Activated naive CD8-positive, alpha-beta T cell treated with anti-CD3 and anti-CD28 coated beads, Interleukin-2, amount 50 U/mL, for 24 hours (primary cell): ENCODE results near the gene IRX4.

Source experiments
- ATAC-seq: fragments of 150-1000 bp; cut with Tn5 transposase; one replicate; pipeline ENCODE4 v1.10.0; 2021
- DNase-seq: peaks from one replicate; pipeline ENCODE4 v3.0.0; 2021
- H3K27ac Mint-ChIP-seq: one replicate; pipeline ENCODE4 v1.8.0; 2021; ENCODE audit warnings: mild to moderate bottlenecking, mixed read lengths
- H3K27me3 Mint-ChIP-seq: one replicate; pipeline ENCODE4 v1.8.0; 2021; ENCODE audit warnings: mixed read lengths
- H3K36me3 Mint-ChIP-seq: one replicate; pipeline ENCODE4 v1.8.0; 2021; ENCODE audit warnings: low read depth, mixed read lengths
- H3K4me1 Mint-ChIP-seq: one replicate; pipeline ENCODE4 v1.8.0; 2021; ENCODE audit warnings: mixed read lengths
- H3K4me3 Mint-ChIP-seq: one replicate; pipeline ENCODE4 v1.8.0; 2021; ENCODE audit warnings: mild to moderate bottlenecking, moderate library complexity, mixed read lengths
- H3K9me3 Mint-ChIP-seq: one replicate; pipeline ENCODE4 v1.8.0; 2021; ENCODE audit warnings: mixed read lengths

Gene IRX4

DNA sequence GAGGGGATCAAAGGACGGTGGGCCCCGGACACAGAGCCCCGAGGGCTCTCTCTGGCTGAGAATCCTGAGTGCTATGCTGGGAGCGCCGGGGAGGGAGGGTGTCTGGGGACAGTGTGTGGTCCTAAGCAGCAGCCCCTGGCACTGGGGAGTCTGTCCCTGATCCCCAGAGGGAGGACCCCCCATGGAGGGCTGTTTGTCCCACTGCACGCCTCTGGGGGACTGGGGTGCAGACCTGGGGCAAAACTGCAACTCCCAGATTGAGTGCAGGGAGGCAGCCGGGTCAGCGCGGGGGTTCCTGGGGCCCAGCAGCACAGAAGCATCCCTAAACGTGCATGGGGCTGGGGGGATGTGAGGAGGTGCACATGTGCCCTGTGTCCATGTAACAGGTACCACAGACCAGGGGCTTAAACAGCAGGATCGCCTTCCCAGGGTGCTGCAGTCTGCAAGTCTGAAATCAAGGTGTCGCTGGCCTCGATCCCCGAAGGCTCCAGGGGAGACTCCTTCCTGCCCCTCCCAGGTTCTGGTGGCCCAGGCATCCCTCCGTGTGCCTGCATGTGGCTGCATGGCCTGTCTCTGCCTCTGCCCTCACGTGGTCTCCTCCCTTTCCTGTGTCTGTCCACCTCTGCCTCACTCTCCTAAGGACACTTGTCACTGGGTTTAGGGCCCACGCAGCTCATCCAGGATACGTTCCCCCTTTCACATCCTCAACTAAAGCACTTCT is 35.9 kb upstream of the IRX4 start:
- Mint-ChIP-seq H3K36me3 (no peaks in the 10 kb centered on the region), H3K9me3 (no peaks in the 10 kb centered on the region), H3K27me3 (peaks cover 5% of the 10 kb centered on the region), H3K4me3 (no peak overlapping the region), H3K4me1 (no peaks in the 10 kb centered on the region), H3K27ac (no peak overlapping the region)
- no peak for DNase-seq
- no peak for ATAC-seq

DNA sequence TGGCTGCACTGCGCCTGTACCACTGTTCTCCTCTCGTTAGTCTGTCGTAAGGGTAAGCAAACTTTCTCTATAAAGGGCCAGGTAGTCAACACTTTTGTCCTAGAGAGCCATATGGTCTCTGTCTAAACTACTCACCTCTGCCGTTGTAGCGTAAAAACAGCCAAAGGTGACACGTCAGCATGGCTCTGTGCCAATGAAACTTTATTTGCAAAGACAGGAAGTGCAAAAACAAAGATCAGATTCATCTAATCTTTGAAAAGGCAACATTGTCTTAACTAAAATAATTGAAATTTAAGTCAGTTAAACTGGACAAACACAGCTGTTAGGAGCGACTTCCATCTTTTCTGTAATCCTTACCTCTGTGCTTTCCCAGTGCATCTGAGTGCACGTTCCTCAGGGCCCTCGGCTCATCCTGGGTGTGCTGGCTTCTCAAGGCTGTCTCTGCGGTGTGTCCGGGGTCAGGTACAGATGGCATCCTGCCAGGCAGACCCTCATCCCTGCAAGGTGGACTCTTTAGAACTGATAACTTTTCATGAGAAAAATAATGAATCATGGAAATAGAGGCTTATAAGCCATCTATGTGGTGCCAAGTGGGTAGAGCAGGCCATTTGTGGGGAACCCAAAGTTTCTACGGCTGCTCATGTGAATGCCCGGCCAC is 35.2 kb upstream of the IRX4 start:
- Mint-ChIP-seq H3K27me3 (peaks cover 5% of the 10 kb centered on the region), H3K36me3 (no peaks in the 10 kb centered on the region), H3K9me3 (no peaks in the 10 kb centered on the region), H3K4me3 (no peak overlapping the region), H3K4me1 (no peaks in the 10 kb centered on the region), H3K27ac (no peak overlapping the region)
- ATAC-seq (no peak), DNase-seq (no peak)

DNA sequence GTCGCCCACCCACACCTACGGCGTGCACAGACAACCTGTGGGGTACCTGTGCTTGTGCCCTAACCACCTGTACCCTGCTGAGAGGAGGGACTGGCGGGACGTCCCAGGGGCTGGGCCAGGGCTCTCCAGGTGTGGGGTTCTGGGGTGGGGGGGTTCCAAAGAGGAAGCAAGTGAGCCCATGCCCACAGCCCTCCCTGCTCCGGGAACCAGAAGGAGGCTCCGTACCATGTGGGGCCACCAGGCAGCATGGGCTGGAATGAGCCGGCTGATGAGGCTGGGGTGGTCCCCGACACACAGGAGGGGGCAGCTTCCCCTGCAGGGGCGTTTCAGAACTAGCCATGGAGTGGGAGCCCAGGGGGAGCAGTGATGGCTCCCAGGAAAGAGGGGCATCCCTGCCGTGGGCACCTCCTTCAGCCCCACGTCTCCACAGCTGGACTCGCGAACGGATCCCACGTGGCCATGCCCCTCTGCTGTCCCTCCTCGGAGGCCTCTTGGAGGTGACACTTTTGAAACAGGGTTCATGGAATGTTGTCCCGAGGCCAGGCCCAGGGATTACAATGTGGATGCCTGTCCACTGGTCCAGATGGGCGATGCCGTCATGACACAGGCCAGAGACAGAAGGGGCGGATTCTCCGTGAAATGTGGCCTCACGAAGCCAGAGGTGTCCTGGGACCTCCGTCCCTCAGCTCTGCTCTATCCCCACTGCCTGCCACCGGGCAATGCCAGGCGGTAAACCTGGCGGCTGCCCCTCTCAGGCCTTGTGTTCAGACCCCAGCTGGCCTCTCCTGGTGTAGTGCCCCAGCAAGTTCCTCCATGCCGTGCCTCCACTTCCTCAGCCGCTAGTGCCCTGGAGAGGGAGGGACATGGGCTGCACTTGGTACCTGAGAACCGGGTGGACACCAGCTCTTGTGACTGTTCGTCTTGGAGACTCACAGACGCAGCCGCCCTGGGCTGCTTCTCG is 33.6 kb upstream of the IRX4 start:
- H3K9me3 Mint-ChIP-seq = no peaks in the 10 kb centered on the region
- no peaks in the 10 kb centered on the region for H3K36me3 Mint-ChIP-seq
- no peak overlapping the region for H3K4me3 Mint-ChIP-seq
- peaks cover 5% of the 10 kb centered on the region for H3K27me3 Mint-ChIP-seq
- ATAC-seq (no peak), DNase-seq (no peak)
- H3K4me1 Mint-ChIP-seq = no peaks in the 10 kb centered on the region
- H3K27ac Mint-ChIP-seq = no peak overlapping the region

DNA sequence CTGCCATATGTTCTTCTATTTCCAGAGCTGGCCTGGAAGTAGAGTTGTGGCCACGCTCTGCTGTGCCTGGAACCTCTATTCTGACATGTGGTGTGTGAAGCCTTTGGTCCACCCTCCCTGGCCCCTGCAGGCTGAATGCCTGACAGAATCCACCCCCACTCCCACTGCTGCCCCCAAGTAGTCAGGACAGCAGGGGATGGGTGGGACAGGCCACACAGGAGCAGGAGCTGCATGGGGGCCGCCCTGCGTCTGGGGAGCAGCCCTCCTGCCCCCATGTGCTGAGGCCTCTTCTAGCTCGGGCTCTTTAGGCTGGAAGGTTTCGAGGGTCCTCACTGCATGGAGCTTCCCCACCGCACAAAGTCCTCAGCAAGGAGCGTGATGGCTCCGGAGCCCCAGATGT is 32.6 kb upstream of the IRX4 start:
- Mint-ChIP-seq H3K36me3 (no peaks in the 10 kb centered on the region), H3K4me1 (no peaks in the 10 kb centered on the region), H3K4me3 (no peak overlapping the region), H3K9me3 (no peaks in the 10 kb centered on the region), H3K27me3 (peaks cover 5% of the 10 kb centered on the region), H3K27ac (no peak overlapping the region)
- ATAC-seq = no peak
- DNase-seq = no peak

DNA sequence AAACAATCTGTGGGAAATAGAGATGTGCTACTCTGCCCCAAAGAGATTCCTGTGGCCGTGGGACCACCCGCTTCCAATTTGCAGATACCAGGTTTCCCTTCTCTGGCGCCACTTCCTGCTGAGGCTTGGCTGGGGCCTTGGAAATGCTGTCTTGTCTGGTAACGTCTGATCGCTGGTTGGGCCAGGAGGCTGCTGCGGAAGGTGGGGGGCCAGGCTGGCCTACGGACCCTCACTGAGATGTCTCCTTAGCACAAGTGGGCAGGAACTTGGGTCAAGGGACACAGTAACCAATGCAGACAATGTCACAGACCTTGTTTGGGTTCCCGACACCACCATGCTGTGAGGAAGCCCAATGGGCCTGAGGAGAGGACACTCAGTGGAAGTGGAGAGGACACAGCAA is 31.7 kb upstream of the IRX4 start:
- Mint-ChIP-seq H3K4me1 (no peaks in the 10 kb centered on the region), H3K27ac (no peak overlapping the region), H3K4me3 (no peak overlapping the region), H3K36me3 (no peaks in the 10 kb centered on the region), H3K9me3 (no peaks in the 10 kb centered on the region), H3K27me3 (peaks cover 5% of the 10 kb centered on the region)
- no peak for DNase-seq
- ATAC-seq = no peak

DNA sequence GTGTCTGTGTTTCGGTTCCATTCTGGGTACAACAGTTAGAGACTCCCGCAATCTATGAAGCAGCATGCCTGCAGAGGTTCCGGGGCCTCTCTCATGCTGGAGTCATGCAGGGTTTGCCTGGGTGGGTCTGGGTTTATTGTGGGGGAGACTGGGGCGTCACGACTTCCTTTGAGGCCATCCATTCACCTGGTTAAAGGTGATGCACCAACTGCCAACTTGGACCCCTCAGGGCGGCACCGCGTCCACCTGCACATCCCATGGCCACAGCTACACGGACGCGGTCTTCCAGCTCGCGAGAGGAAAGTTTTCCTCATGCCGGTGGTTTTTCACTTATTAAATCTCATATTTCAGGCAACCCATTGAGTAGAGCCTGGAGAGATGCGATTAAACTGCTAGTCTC is 30.9 kb upstream of the IRX4 start:
- Mint-ChIP-seq H3K4me1 (no peaks in the 10 kb centered on the region), H3K27me3 (peaks cover 3% of the 10 kb centered on the region), H3K27ac (no peak overlapping the region), H3K9me3 (no peaks in the 10 kb centered on the region), H3K4me3 (no peak overlapping the region), H3K36me3 (no peaks in the 10 kb centered on the region)
- no peak for ATAC-seq
- no peak for DNase-seq

DNA sequence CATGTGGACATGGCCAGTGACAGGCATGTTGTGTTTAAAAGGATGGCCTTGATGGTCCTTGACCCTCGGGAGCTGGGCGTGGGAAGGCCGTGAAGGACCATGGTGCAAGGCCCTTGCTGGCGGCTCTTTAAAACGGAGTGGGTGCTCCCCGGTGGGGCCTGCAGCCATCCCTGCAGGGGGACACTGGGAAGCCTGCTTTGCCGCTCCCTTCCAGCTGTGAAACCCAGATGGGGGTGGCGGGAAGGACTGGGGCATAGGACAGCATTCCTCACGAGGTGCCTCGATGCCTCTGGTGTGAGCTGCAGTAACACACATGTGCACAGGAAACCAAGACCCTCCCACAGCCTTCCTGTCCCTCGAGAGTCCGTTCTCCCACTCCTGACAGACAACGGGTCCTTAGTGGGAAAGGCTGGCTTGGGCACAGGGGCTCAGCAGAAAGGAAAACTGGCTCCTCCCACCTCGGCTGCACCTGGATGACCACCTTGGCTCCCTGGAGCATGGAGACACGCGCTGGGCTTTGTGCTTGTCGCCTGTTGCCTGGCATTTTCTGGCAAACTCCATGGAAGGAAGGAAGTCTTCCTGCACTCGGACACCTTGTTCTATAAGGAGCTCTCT is 30.3 kb upstream of the IRX4 start:
- no peaks in the 10 kb centered on the region for H3K4me1 Mint-ChIP-seq

DNA sequence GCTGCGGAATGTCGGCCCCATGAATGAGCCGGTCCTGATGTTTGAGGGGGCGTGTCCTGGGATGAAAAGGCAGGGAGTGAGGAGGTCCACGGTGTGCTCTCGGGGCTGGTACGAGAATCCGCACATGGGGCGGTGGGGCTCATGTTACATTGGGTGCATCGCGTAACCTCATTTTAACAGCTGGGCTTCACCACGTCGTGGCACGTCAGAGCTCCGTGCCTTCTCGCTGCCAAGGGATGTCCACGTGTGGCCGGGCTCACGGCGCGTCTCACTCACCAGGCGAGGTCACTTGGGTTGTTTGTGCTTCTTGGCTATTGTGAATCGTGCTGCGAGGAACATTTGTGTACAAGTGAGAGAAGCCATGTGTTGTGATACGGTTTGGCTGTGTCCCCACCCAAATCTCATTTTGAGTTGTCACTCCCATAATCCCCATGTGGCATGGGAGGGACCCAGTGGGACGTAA is 29.1 kb upstream of the IRX4 start:
- DNase-seq (no peak), ATAC-seq (no peak)
- no peaks in the 10 kb centered on the region for H3K9me3 Mint-ChIP-seq
- no peak overlapping the region for H3K27ac Mint-ChIP-seq
- H3K4me1 Mint-ChIP-seq = no peaks in the 10 kb centered on the region
- H3K27me3 Mint-ChIP-seq = no peaks in the 10 kb centered on the region
- no peak overlapping the region for H3K4me3 Mint-ChIP-seq
- H3K36me3 Mint-ChIP-seq = no peaks in the 10 kb centered on the region

More for the DNA sequence above, 30.3 kb upstream of the IRX4 start:
- ATAC-seq (no peak), DNase-seq (no peak)
- H3K27ac Mint-ChIP-seq = no peak overlapping the region
- H3K4me3 Mint-ChIP-seq = no peak overlapping the region
- no peaks in the 10 kb centered on the region for H3K36me3 Mint-ChIP-seq
- H3K9me3 Mint-ChIP-seq = no peaks in the 10 kb centered on the region
- peaks cover 3% of the 10 kb centered on the region for H3K27me3 Mint-ChIP-seq

DNA sequence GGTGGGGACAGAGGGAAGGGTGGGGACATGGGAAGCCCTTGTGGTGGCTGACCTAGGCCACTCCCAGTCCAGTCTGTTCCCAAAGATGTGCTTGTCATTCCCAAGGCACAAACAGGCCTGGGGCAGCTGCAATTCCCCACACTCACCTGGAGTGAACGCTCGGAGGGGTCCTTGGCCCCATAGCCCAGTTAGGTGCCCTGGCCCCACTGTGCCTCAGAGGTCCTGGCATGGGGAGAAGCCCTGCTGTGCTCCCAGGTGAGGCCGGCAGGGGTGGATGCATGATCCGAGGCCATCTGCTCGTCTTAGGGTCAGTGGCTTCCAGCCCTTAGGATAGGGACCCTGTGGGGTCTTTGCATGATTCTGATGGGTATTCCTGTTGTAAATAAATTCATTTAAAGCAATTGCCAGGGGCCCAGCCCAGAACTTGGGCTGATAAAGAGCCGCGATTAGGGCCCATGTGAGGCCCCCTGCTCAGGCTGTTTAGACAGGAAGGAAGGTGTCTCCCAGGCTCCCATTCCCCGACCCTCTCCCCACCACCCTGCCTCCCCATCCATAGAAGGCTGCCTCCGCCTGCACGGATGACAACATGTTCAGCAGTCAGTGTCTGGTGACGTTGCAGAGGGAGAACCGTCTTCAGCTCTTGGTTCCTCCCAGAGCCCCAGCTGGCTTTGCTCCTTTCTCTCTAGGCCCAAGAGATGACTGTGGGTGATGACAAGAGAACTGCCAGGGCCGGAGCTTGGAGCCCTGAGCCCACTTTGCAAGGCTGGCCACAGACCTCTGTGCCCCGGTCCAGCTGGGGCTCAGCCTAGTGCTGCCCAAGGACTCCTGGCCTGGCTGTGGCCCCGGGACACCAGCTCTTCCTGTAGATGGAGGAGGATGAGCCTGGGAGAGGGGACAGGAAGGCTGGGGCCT is 28.4 kb upstream of the IRX4 start:
- Mint-ChIP-seq H3K4me1 (no peaks in the 10 kb centered on the region), H3K4me3 (no peak overlapping the region), H3K27ac (no peak overlapping the region), H3K9me3 (no peaks in the 10 kb centered on the region), H3K36me3 (no peaks in the 10 kb centered on the region), H3K27me3 (no peaks in the 10 kb centered on the region)
- no peak for DNase-seq
- no peak for ATAC-seq

DNA sequence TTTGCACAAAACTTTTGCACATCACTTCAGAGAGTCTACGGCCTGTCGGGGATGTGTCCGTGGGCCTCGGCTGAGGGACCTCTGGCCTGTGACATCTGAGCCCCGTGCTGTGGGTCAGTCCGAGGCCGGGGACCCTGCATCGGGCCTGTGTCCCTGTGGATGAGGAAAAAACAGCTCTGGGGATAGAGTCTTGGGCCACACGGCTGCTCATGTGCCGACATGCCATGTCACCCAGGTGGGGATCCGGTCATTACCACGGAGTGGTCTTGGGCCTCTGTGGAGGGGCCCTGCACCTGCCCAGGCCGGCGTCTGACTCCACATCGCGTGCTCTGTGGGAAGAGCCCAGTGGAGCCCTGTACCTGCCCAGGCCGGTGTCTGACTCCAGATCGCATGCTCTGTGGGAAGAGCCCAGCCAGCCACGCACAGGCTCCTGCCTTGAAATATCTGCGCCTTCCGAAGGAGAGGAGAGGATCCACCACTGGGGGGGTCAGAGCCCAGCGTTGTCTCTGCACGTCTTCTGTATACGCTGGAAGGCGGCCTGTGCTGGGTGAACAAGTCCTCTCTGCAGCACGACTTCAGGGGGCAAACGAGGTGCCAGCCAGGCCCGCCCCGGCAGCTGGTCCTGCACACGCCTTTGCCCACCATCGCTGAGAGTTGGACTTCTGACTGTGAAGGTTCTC is 27.5 kb upstream of the IRX4 start:
- Mint-ChIP-seq H3K27ac (no peak overlapping the region), H3K27me3 (peaks cover 5% of the 10 kb centered on the region), H3K36me3 (no peaks in the 10 kb centered on the region), H3K4me1 (no peaks in the 10 kb centered on the region), H3K9me3 (no peaks in the 10 kb centered on the region), H3K4me3 (no peak overlapping the region)
- no peak for ATAC-seq
- no peak for DNase-seq

DNA sequence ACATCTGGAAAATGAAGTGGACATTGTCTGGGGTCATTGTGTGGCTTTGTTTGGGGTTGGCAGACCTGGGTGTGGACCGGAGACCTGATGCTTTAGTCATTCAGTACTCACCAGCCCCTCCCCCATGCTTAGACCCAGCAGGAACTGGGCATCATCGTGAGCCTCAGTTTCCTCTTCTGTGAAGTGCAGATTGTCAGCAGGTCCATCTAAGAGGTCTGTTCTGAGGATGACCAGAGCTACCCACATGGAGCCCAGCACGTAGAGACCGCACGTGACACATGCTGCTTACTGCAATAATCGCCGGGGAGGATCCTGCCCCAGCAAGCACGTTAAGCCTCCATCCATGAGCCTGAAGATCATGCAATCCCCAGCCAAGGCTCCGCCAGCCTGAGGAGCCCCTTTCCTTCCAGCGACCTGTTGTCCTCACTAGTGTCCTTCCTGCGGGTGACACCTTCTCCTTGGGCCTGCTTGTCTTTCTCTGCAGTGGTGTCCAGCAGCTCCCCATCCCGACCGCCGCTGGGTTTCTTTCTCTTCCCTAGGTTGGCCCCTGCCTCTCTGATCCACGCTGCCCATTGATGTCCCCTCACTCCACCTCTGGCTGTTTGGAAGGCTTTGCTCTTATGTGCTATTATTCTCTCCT is 26.7 kb upstream of the IRX4 start:
- Mint-ChIP-seq H3K36me3 (no peaks in the 10 kb centered on the region), H3K4me3 (no peak overlapping the region), H3K4me1 (no peaks in the 10 kb centered on the region), H3K27ac (no peak overlapping the region), H3K9me3 (no peaks in the 10 kb centered on the region), H3K27me3 (peaks cover 5% of the 10 kb centered on the region)
- DNase-seq (no peak), ATAC-seq (no peak)

DNA sequence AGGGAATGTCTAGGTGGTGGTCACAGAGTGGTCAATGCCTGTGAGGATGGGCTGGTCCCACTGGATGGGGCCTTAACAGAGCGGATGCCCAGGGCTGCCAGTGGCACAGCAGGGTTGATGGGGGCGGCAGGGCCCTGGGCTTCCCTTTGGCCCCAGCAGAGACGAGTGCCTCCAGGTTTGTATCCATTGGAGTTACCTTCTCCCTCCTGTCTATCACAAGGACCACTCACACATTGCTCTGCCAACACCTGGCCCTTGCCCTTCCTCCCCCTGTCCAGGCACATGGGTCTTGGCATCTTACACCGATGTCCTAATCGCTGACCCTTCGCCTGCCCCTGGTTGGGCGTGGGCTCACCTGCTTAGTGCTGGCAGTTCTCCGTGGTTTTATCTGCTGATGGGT is 26.2 kb upstream of the IRX4 start:
- H3K27ac Mint-ChIP-seq = no peak overlapping the region
- H3K4me3 Mint-ChIP-seq = no peak overlapping the region
- no peaks in the 10 kb centered on the region for H3K9me3 Mint-ChIP-seq
- no peak for ATAC-seq
- peaks cover 6% of the 10 kb centered on the region for H3K27me3 Mint-ChIP-seq
- DNase-seq = no peak
- no peaks in the 10 kb centered on the region for H3K4me1 Mint-ChIP-seq
- H3K36me3 Mint-ChIP-seq = no peaks in the 10 kb centered on the region

DNA sequence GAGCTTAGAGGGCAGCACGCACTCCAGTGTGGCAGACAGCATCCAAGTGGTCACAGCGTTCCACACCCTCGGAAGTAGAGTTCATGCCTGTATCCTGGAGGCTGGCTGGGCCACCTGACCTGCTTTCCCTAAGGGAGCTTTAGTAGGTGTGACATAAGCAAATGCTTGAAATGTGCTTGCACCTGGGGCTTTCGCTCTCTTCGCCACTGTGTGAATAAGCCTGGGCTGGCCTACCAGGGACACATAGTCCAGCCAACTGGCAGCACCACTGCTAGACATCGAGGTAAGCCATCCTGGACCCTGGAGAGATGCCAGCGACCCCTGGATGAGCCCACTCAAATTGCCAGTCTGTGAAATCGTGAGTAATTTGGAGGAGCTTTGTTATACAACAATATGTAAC is 24.9 kb upstream of the IRX4 start:
- H3K4me1 Mint-ChIP-seq = no peaks in the 10 kb centered on the region
- no peaks in the 10 kb centered on the region for H3K36me3 Mint-ChIP-seq
- no peak for ATAC-seq
- no peaks in the 10 kb centered on the region for H3K9me3 Mint-ChIP-seq
- no peak for DNase-seq
- H3K4me3 Mint-ChIP-seq = no peak overlapping the region
- no peak overlapping the region for H3K27ac Mint-ChIP-seq
- peaks cover 9% of the 10 kb centered on the region for H3K27me3 Mint-ChIP-seq
